Measurements from ENCODE around the gene PHEX.

- TF ChIP-seq CTCF (IDR thresholded peaks at IDR 0.05): no peak
- no peak for TF ChIP-seq POLR2A (IDR thresholded peaks at IDR 0.05)
Observed at GRCh38 chrX:22021751-22022324, 10.3 kb upstream of the PHEX start.

Measured in adrenal gland (tissue), 5 donors.